Right lobe of liver (tissue), 4 donors: ENCODE results near the gene GGNBP2.

Experiments
- CTCF ChIP-seq, 4 donors: fragments of 200-600 bp in 3 of 4; fragments of 450-650 bp in 1 of 4; IDR thresholded peaks; one replicate each; pipeline versions ENCODE4 v1.5.1 to v1.8.0; 2016 to 2022; ENCODE audit warnings: antibody characterized with exemption in 4 of 4, mild to moderate bottlenecking in 2 of 4
- POLR2A ChIP-seq: fragments of 450-650 bp; IDR thresholded peaks from one replicate; pipeline ENCODE4 v1.6.1; 2017; ENCODE audit warnings: antibody characterized with exemption, mild to moderate bottlenecking
- donor health status: DM: no; HTN: no; CAD: no.
- donor health status: DM: no; HTN: no; CAD: no.
- donor health status: DM: no; HTN: yes; CAD: no.

- TF ChIP-seq CTCF (IDR thresholded peaks at IDR 0.05), result no peak
- no peak for TF ChIP-seq POLR2A
Observed at GRCh38 chr17:36495076-36495578, 49.6 kb upstream of the GGNBP2 start.
